ENCODE data around the gene HAND1.

- no peak for TF ChIP-seq SIRT6 (IDR thresholded peaks at IDR 0.05; ENCODE audit: low read depth, low read length)
- TF ChIP-seq SP1 (CRISPR knock-in tag; IDR thresholded peaks at IDR 0.05): no peak
- no peak for TF ChIP-seq ESRRA (IDR thresholded peaks at IDR 0.05; ENCODE audit: borderline replicate concordance, low read depth)
- TF ChIP-seq TAL1 (IDR thresholded peaks at IDR 0.05): peak; percentile 77
- no peak for TF ChIP-seq U2AF1 (optimal IDR thresholded peaks at IDR 0.05; ENCODE audit: low read depth, low read length)
- TF ChIP-seq USF1 (CRISPR knock-in tag; IDR thresholded peaks at IDR 0.05): no peak
- TF ChIP-seq HINFP (tag; conservative IDR thresholded peaks at IDR 0.05; ENCODE audit: low read depth): no peak
- TF ChIP-seq POLR2A (conservative IDR thresholded peaks at IDR 0.05): no peak
- no peak for TF ChIP-seq SPI1 (IDR thresholded peaks at IDR 0.05; ENCODE audit: borderline replicate concordance, low read depth, low read length)
These were observed 40.4 kb upstream of the HAND1 start for GRCh38 chr5:154518438-154518867.
